ENCODE measurements around the gene ATP6V0E1.

DNA sequence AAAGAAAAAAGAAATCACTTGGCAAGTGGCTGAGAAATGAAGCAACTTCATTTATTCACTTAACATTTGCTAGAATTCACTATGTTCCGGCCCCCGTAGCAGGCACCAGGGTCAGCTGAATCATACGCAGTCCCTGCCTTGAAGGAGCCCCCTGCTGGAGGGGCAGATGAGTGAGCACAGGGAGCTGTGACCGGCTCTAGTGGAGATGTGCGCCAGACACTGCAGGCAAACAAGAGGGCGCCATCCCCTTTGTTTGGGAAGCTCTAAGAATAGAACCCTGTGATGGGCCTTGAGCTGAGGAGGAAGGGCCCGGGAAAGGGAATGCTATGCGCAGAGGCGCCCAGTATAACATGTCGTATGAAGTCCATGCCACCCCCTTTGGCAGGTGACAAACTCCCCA, 44.5 kb upstream of the ATP6V0E1 start:
- no peak for TF ChIP-seq POLR2A (IDR thresholded peaks at IDR 0.05; ENCODE audit: borderline replicate concordance, extremely low read depth, insufficient read depth, insufficient read length)
- TF ChIP-seq JUND (IDR thresholded peaks at IDR 0.05), result no peak
- TF ChIP-seq, protein P1, sequence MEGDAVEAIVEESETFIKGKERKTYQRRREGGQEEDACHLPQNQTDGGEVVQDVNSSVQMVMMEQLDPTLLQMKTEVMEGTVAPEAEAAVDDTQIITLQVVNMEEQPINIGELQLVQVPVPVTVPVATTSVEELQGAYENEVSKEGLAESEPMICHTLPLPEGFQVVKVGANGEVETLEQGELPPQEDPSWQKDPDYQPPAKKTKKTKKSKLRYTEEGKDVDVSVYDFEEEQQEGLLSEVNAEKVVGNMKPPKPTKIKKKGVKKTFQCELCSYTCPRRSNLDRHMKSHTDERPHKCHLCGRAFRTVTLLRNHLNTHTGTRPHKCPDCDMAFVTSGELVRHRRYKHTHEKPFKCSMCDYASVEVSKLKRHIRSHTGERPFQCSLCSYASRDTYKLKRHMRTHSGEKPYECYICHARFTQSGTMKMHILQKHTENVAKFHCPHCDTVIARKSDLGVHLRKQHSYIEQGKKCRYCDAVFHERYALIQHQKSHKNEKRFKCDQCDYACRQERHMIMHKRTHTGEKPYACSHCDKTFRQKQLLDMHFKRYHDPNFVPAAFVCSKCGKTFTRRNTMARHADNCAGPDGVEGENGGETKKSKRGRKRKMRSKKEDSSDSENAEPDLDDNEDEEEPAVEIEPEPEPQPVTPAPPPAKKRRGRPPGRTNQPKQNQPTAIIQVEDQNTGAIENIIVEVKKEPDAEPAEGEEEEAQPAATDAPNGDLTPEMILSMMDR (IDR thresholded peaks at IDR 0.05 in 2 of 3, conservative IDR thresholded peaks at IDR 0.05 in 1 of 3; ENCODE audit: borderline replicate concordance in 1 of 3, insufficient read depth in 1 of 3, low read depth in 2 of 3, low read length in 2 of 3), result peak; percentile 68 to 95 (median 70)
- TF ChIP-seq YY1 (IDR thresholded peaks at IDR 0.05; ENCODE audit: extremely low read depth, insufficient replicate concordance, low read depth, low read length), result no peak
- TF ChIP-seq SP1 (IDR thresholded peaks at IDR 0.05; ENCODE audit: low read depth), result no peak
- no peak for TF ChIP-seq ELF1 (IDR thresholded peaks at IDR 0.05; ENCODE audit: borderline replicate concordance, low read depth)
- TF ChIP-seq, protein P2, sequence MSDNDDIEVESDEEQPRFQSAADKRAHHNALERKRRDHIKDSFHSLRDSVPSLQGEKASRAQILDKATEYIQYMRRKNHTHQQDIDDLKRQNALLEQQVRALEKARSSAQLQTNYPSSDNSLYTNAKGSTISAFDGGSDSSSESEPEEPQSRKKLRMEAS (IDR thresholded peaks at IDR 0.05), result no peak
- TF ChIP-seq, protein P3, sequence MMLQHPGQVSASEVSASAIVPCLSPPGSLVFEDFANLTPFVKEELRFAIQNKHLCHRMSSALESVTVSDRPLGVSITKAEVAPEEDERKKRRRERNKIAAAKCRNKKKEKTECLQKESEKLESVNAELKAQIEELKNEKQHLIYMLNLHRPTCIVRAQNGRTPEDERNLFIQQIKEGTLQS (IDR thresholded peaks at IDR 0.05), result no peak
- no peak for TF ChIP-seq TCF7L2 (IDR thresholded peaks at IDR 0.05; ENCODE audit: borderline replicate concordance, extremely low read depth, insufficient read depth, insufficient read length)
- no peak for TF ChIP-seq POLR2AphosphoS5 (IDR thresholded peaks at IDR 0.05; ENCODE audit: low read depth, low read length)

Measured in HCT116 (cell line).